IPS-NIHi11 (cell line): ENCODE data around the gene HOXD3.

Experiments
- DNase-seq: peaks from one replicate; pipeline ENCODE4 v3.0.0; 2012; ENCODE audit warnings: mixed read lengths, low spot score

Gene HOXD3

DNA sequence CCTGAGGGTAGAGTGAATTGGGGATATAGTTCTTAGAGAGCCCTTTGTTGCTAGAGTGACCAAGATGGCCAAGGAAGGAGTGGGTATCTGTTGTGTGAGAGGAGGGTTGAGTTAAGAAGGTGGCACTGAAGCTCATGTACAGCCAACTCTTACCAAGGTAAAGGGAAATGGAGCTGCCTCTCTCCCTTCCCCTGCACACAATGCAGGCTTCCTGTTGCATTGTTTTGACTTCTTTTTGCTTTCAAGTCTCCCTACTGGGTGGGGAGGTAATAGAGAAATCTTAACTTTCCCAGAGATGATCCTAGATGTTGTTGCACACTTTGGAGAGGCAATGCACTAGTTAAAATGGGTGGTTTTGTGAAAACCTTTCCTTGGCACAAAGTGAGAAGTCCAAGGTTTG, 55.2 kb downstream of the HOXD3 start:
- DNase-seq, result no peak

- DNase-seq, result no peak
Measured at GRCh38 chr2:176213406-176213805, 56.3 kb downstream of the HOXD3 start.
